ENCODE results near the gene HIVEP1.
"Not testable (repeated sequence)": the region's sequence is repeated elsewhere in the genome, so short reads cannot be mapped to it uniquely, and the experiment has no call there.

The HIVEP1 gene

DNA sequence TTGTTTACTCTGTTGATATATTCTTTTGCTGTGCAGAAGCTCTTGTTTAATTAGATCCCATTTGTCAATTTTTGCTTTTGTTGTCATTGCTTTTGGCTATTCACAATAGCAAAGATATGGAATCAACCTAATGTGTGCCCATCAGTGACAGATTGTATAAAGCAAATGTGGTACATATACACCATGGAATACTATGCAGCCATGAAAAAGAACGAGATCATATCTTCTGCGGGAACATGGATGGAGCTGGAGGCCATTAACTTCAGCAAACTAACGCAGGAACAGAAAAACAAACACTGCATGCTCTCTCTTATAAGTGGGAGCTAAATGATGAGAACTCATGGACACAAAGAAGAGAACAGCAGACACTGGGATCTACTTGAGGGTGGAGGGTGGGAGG is 164.7 kb downstream of the HIVEP1 start:
- H2BK5ac ChIP-seq (ENCODE audit: low read length) = not testable (repeated sequence)
- WGBS, 2 donors (ENCODE audit: extremely low coverage in 2 of 2, insufficient read length in 2 of 2, insufficient replicate concordance in 1 of 2) = no CpG with 5 or more reads among the region's 3 CpGs

DNA sequence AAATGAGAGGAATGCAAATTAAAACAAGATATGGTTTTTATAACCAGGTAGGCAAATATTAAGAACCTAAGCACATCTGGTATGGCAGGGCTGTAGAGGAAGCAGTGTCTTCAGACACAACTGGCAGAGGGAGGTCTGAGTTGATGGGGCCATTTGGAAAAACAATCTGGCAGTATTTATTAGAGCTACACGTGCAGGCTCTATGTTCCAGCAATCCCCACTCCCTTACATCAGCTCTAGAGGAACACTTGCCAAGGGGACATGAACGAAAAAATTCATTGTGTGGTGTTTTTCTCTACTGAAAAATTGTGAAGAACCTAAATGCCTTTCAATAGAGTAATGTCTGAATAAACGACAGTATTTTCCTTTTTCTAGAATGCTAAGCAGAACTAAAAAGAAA is 166.4 kb downstream of the HIVEP1 start:
- Histone ChIP-seq H3K9me3 (replicated peaks in 1 of 2; ENCODE audit: control insufficient read depth in 2 of 2, insufficient read depth in 1 of 2, low read depth in 1 of 2, low read length in 2 of 2) (no peaks in the 10 kb centered on the region), H3K18ac (ENCODE audit: low read length) (no peak overlapping the region), H2AFZ (ENCODE audit: low read length) (no peak overlapping the region), H4K91ac (ENCODE audit: low read depth, low read length, poor library complexity) (no peak overlapping the region), H3K4me2 (ENCODE audit: insufficient read depth, low read length, poor library complexity, severe bottlenecking) (no peak overlapping the region), H2BK12ac (ENCODE audit: low read length) (no peak overlapping the region), H3K9ac (ENCODE audit: low read depth, low read length, poor library complexity) (no peak overlapping the region), H3K23ac (ENCODE audit: low read depth, low read length, poor library complexity) (no peak overlapping the region), H3K27ac (replicated peaks; ENCODE audit: low read length) (no peak overlapping the region), H3K36me3 (replicated peaks in 1 of 2; ENCODE audit: control insufficient read depth in 2 of 2, insufficient read depth in 2 of 2, low read length in 2 of 2) (no peaks in the 10 kb centered on the region), H3K79me1 (ENCODE audit: low read depth, low read length) (no peaks in the 10 kb centered on the region), H3K27me3 (ENCODE audit: control insufficient read depth in 3 of 3, insufficient read depth in 3 of 3, low read depth in 1 of 3, low read length in 3 of 3) (no peaks in the 10 kb centered on the region), H3K14ac (ENCODE audit: low read length) (no peak overlapping the region), H3K4me1 (ENCODE audit: control insufficient read depth in 2 of 2, insufficient read depth in 1 of 2, low read depth in 1 of 2, low read length in 2 of 2) (peaks cover 0 to 2% of the 10 kb centered on the region in 2 donors), H2BK5ac (ENCODE audit: low read length) (no peak overlapping the region), H3K4me3 (ENCODE audit: low read length in 2 of 2) (no peak overlapping the region), H2AK5ac (ENCODE audit: low read depth, low read length) (no peak overlapping the region), H2BK15ac (ENCODE audit: low read length) (no peak overlapping the region), H2BK120ac (ENCODE audit: low read depth, low read length) (no peak overlapping the region), H3K4ac (ENCODE audit: low read length) (no peak overlapping the region), H4K8ac (ENCODE audit: low read depth, low read length) (no peak overlapping the region)
- no CpG with 5 or more reads among the region's 3 CpGs for WGBS, 2 donors (ENCODE audit: extremely low coverage in 2 of 2, insufficient read length in 2 of 2, insufficient replicate concordance in 1 of 2)
- DNase-seq (ENCODE audit: low spot score) = no peak

More for the DNA sequence above, 164.7 kb downstream of the HIVEP1 start:
- not testable (repeated sequence) for H3K36me3 ChIP-seq (replicated peaks in 1 of 2; ENCODE audit: control insufficient read depth in 2 of 2, insufficient read depth in 2 of 2, low read length in 2 of 2); H2AK5ac ChIP-seq (ENCODE audit: low read depth, low read length); H4K91ac ChIP-seq (ENCODE audit: low read depth, low read length, poor library complexity); H3K4me1 ChIP-seq (ENCODE audit: control insufficient read depth in 2 of 2, insufficient read depth in 1 of 2, low read depth in 1 of 2, low read length in 2 of 2); H2BK12ac ChIP-seq (ENCODE audit: low read length); H3K9ac ChIP-seq (ENCODE audit: low read depth, low read length, poor library complexity); H2BK15ac ChIP-seq (ENCODE audit: low read length); H3K27ac ChIP-seq (replicated peaks; ENCODE audit: low read length); DNase-seq (ENCODE audit: low spot score); H3K4ac ChIP-seq (ENCODE audit: low read length); H3K27me3 ChIP-seq (ENCODE audit: control insufficient read depth in 3 of 3, insufficient read depth in 3 of 3, low read depth in 1 of 3, low read length in 3 of 3); H3K9me3 ChIP-seq (replicated peaks in 1 of 2; ENCODE audit: control insufficient read depth in 2 of 2, insufficient read depth in 1 of 2, low read depth in 1 of 2, low read length in 2 of 2); H4K8ac ChIP-seq (ENCODE audit: low read depth, low read length); H3K14ac ChIP-seq (ENCODE audit: low read length); H3K4me3 ChIP-seq (ENCODE audit: low read length in 2 of 2); H3K79me1 ChIP-seq (ENCODE audit: low read depth, low read length); H3K4me2 ChIP-seq (ENCODE audit: insufficient read depth, low read length, poor library complexity, severe bottlenecking); H2BK120ac ChIP-seq (ENCODE audit: low read depth, low read length); H2AFZ ChIP-seq (ENCODE audit: low read length); H3K23ac ChIP-seq (ENCODE audit: low read depth, low read length, poor library complexity); H3K18ac ChIP-seq (ENCODE audit: low read length)

DNA sequence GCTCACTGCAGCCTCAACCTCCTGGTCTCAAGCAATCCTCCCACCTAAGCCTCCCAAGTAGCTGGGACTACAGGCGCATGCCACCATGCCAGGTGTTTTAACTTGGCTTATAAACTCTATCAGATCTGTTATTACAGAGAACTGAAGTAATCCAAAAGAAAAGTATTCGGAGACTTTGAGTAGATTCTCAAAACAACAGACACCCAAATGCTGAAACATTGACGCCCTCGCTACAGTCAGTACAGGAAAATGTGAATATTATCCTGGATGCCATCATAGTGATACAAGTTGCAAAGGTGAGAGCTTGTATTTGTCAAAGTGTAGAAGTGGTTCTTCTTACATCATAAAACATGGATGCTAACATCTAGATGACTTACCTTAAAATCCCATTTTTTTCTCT is 169.4 kb downstream of the HIVEP1 start:
- no peaks in the 10 kb centered on the region for H3K27me3 ChIP-seq (ENCODE audit: control insufficient read depth in 3 of 3, insufficient read depth in 3 of 3, low read depth in 1 of 3, low read length in 3 of 3)
- H3K4me1 ChIP-seq (ENCODE audit: control insufficient read depth in 2 of 2, insufficient read depth in 1 of 2, low read depth in 1 of 2, low read length in 2 of 2) = no peaks in the 10 kb centered on the region
- no CpG with 5 or more reads among the region's 4 CpGs for WGBS, 2 donors (ENCODE audit: extremely low coverage in 2 of 2, insufficient read length in 2 of 2, insufficient replicate concordance in 1 of 2)
- no peak overlapping the region for H3K9ac ChIP-seq (ENCODE audit: low read depth, low read length, poor library complexity)
- no peak for DNase-seq (ENCODE audit: low spot score)
- H3K27ac ChIP-seq (replicated peaks; ENCODE audit: low read length) = no peak overlapping the region
- no peak overlapping the region for H2AFZ ChIP-seq (ENCODE audit: low read length)
- H3K4me2 ChIP-seq (ENCODE audit: insufficient read depth, low read length, poor library complexity, severe bottlenecking) = no peak overlapping the region
- H3K79me1 ChIP-seq (ENCODE audit: low read depth, low read length) = no peaks in the 10 kb centered on the region
- no peak overlapping the region for H2BK15ac ChIP-seq (ENCODE audit: low read length)
- H4K91ac ChIP-seq (ENCODE audit: low read depth, low read length, poor library complexity) = no peak overlapping the region
- H2AK5ac ChIP-seq (ENCODE audit: low read depth, low read length) = no peak overlapping the region
- no peak overlapping the region for H3K4ac ChIP-seq (ENCODE audit: low read length)
- no peak overlapping the region for H2BK12ac ChIP-seq (ENCODE audit: low read length)
- no peak overlapping the region for H3K14ac ChIP-seq (ENCODE audit: low read length)
- no peaks in the 10 kb centered on the region for H3K9me3 ChIP-seq (replicated peaks in 1 of 2; ENCODE audit: control insufficient read depth in 2 of 2, insufficient read depth in 1 of 2, low read depth in 1 of 2, low read length in 2 of 2)
- H3K4me3 ChIP-seq (ENCODE audit: low read length in 2 of 2) = no peak overlapping the region
- H4K8ac ChIP-seq (ENCODE audit: low read depth, low read length) = no peak overlapping the region
- no peak overlapping the region for H3K23ac ChIP-seq (ENCODE audit: low read depth, low read length, poor library complexity)
- H3K36me3 ChIP-seq (replicated peaks in 1 of 2; ENCODE audit: control insufficient read depth in 2 of 2, insufficient read depth in 2 of 2, low read length in 2 of 2) = no peaks in the 10 kb centered on the region
- H2BK120ac ChIP-seq (ENCODE audit: low read depth, low read length) = no peak overlapping the region
- H2BK5ac ChIP-seq (ENCODE audit: low read length) = no peak overlapping the region
- no peak overlapping the region for H3K18ac ChIP-seq (ENCODE audit: low read length)

DNA sequence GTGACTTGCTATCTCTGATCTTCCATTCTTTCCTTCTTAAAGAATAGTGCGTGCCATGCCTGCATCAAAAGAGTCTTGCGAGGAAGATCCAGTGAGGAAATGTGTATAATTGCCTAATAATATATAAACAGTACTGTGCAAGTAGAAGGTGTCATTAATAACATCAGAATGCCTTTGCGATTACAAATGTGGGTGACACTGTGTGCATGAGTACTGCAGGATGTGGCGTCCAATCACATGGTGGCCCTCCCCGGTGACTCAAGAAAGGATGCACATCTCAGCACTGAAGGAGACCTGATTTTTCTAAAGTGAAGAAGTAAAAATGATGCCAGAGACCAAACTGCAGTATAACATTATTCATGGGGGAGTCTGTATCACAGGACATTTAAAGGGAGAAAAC is 170.6 kb downstream of the HIVEP1 start:
- Histone ChIP-seq H4K91ac (ENCODE audit: low read depth, low read length, poor library complexity) (no peak overlapping the region), H2AK5ac (ENCODE audit: low read depth, low read length) (no peak overlapping the region), H2AFZ (ENCODE audit: low read length) (no peak overlapping the region), H2BK15ac (ENCODE audit: low read length) (no peak overlapping the region), H3K9me3 (replicated peaks in 1 of 2; ENCODE audit: control insufficient read depth in 2 of 2, insufficient read depth in 1 of 2, low read depth in 1 of 2, low read length in 2 of 2) (no peaks in the 10 kb centered on the region), H3K9ac (ENCODE audit: low read depth, low read length, poor library complexity) (no peak overlapping the region), H2BK120ac (ENCODE audit: low read depth, low read length) (no peak overlapping the region), H3K4me3 (ENCODE audit: low read length in 2 of 2) (no peak overlapping the region), H3K79me1 (ENCODE audit: low read depth, low read length) (no peaks in the 10 kb centered on the region), H2BK5ac (ENCODE audit: low read length) (no peak overlapping the region), H2BK12ac (ENCODE audit: low read length) (no peak overlapping the region), H3K18ac (ENCODE audit: low read length) (no peak overlapping the region), H3K36me3 (replicated peaks in 1 of 2; ENCODE audit: control insufficient read depth in 2 of 2, insufficient read depth in 2 of 2, low read length in 2 of 2) (no peaks in the 10 kb centered on the region), H3K4me1 (ENCODE audit: control insufficient read depth in 2 of 2, insufficient read depth in 1 of 2, low read depth in 1 of 2, low read length in 2 of 2) (peaks cover 0 to 2% of the 10 kb centered on the region in 2 donors), H3K23ac (ENCODE audit: low read depth, low read length, poor library complexity) (no peak overlapping the region), H3K14ac (ENCODE audit: low read length) (no peak overlapping the region), H3K27me3 (ENCODE audit: control insufficient read depth in 3 of 3, insufficient read depth in 3 of 3, low read depth in 1 of 3, low read length in 3 of 3) (no peaks in the 10 kb centered on the region), H3K27ac (replicated peaks; ENCODE audit: low read length) (no peak overlapping the region), H4K8ac (ENCODE audit: low read depth, low read length) (no peak overlapping the region), H3K4ac (ENCODE audit: low read length) (no peak overlapping the region), H3K4me2 (ENCODE audit: insufficient read depth, low read length, poor library complexity, severe bottlenecking) (no peak overlapping the region)
- no peak for DNase-seq (ENCODE audit: low spot score)
- WGBS, 2 donors (ENCODE audit: extremely low coverage in 2 of 2, insufficient read length in 2 of 2, insufficient replicate concordance in 1 of 2) = no CpG with 5 or more reads among the region's 5 CpGs

Data from neuronal stem cell (in vitro differentiated cells).